Pulmonary artery endothelial cell (primary cell): ENCODE measurements around the gene OR52J3. TPM values are rescaled to one million over a fixed set of nuclear protein-coding genes. Genes with fewer than 3 reads are reported as not detected.
"Not testable (repeated sequence)": the region's sequence is repeated elsewhere in the genome, so short reads cannot be mapped to it uniquely, and the experiment has no call there.

Source experiments
- DNase-seq: peaks from one replicate; pipeline ENCODE4 v3.0.0-alpha.2; 2011; ENCODE audit warnings: low read depth, low spot score
- total RNA-seq: library from RNA; depleted of rRNA; stranded (reverse); fragments of >200 nt; gene quantifications from 2 replicates; pipeline ENCODE4 v1.2.3, GENCODE V29; 2014

Gene OR52J3
- total RNA-seq = not detected in 2 replicates

DNA sequence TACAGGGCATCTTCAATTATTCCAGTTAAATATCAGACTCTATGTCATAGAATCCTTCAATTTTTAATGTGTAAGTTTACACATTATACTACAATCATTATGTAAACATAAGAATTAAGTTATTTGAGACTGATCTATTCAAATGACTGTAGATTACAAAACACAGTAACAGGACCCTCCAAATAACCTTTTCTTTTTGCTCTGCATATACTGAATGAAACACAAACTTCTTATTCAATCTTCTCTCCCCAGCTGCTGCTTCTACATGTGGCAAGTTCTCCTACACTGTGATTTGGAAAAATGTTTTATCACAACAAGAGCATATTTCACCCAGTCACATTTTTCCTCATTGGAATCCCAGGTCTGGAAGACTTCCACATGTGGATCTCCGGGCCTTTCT is at the start of gene OR52J3:
Gene OR52J3 (plus strand): TSS at position 301 of the 400 bp plus-strand sequence. CDS start 0 bp downstream, at position 301.
- no peak for DNase-seq

DNA sequence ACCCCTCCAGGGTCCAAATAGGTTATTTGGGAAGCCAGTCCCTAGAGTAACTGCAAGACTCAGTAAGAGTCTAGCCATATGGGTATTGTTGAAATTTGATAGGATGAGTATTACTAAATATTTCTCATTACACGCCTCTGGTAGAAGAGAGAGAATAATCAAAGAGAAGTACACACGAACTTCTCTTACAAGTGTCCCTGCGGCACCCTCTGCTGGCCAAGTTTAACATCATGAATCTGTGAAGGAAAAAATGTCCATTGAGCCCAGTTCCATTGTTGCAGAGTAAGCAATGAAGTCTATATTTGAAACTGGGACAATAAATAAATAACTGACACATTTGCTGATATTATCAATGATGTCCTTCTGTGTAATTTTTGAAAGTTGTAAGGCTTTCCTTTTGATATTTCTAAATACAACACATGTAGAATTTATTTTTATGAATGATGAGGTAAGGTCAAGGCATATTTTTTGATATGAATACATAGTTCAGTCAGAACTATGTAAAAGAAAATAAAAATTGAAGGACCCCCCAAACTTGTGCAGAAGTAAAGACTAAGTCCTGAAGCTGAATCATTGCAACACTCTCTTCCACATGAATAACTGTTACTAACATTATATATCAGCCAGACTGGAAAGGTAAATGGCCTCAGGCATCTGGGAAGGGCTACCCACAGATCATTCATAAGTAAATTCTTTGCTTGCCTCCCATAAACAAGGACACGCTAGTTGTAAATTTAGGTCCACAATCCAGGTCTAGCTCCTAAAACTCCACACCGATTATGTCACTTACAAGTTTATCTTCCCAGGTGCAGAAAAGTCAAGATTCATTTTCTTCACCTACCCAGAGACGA is 41.7 kb upstream of the OR52J3 start:
- DNase-seq = no peak

DNA sequence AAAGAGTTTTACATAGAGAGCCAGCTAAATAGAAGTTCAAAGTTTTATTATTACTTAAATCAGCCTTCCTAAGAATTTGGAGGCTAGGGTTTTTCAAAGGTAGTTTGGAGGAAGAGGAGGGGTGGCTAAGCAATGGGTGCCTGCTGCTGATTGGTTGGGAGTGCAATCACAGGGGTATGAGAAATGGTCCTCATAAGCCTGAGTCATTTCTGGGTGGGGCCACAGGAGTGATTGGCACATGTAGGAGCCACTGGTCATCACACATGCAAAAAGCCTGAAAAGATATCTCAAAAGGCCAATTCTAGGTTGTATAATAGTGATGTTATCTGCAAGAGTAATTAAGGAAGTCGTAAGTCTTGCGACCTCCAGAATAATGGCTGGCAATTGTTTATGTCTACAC is 38.8 kb upstream of the OR52J3 start:
- no peak for DNase-seq

DNA sequence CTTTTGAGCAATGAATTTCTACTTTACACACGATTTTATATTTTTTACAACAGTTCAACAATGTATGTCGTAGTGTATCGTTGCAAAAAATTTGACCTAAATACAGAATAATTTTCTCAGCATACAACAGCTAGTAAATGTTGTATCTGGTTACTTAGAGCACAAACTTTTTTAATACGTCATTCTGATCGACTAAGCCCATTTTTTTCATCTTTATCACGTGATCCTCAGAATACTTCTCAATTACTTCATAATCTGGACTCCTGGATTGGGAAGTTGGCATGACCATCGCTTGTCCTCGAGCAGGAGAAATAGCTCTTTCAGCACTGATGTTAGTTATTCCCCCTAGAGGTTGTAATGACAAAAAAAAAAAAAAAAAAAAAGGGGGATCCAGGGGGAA is 35.1 kb upstream of the OR52J3 start:
- no peak for DNase-seq

DNA sequence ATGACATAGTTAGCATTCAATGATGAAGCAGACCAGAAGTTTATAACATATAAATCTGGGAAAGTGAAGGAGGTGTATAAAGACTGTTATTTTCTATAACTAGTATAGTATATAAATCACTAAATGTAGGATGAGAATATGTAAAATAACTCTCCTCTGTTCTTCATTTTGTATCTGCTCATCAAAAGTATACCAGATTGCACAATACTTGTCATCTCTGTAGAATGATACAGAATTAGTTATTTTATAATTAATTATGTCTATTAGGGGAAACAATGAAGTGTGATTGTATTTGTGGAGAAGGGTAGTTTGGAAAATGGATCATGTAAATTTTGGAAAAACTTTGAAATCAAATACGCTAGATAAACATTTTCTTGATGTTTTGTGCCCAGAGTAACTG is 33.3 kb upstream of the OR52J3 start:
- DNase-seq = no peak

DNA sequence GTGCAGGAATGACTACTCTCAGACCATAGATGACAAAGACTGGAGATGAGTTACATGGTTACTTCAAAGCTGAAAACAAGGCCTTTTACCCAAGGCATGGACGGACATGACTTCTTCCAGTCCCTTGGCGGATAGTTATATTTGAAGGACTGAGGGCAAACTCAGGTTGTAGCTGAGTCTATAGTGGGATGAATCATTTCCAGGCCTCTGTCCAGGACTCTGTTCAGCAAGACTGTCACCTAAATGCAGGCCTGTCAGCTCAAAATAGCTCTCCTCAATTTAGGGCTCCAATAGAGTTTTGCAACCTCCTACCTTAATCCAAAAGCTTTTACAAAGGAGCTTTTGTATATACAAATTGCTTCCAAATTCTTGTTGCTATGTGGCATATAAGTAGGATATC is 24.3 kb upstream of the OR52J3 start:
- DNase-seq = no peak

DNA sequence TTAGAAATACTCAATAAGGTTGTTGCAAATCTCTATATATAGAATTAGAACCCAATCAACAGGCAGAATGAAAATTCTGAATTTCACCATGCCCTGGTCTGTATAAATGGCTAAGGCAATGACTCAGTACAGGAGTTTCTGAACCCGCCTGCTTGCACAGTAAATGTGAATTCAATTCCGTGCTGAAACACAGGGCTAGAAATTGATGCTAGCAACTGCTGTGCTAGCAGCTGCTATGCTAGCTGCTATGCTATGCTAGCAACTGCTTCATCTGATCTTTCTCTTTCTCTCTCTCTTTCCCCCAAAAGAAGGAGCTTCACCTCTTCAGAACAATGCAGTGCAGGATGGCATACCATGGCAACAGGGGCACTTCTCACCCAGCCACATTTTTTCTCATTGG is 9.7 kb upstream of the OR52J3 start:
- no peak for DNase-seq

DNA sequence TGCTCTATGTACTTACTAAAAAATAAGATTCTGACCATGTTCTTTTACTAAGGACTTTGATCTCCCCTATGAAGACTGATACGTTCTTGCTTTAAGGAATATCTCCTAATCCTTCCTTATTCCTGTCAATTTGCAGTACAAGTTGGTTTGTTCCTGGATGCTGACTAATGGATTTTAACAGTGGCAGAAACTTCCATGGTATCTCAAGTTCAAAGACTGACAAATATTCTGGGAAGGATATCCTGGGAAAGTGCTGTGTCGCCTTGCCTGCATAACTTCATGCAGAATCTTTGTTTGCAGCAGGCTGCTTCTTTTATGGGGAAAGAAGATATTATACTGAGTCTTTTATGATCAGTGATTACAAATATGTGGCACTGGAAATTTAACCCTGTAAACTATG is 8.4 kb upstream of the OR52J3 start:
- no peak for DNase-seq

DNA sequence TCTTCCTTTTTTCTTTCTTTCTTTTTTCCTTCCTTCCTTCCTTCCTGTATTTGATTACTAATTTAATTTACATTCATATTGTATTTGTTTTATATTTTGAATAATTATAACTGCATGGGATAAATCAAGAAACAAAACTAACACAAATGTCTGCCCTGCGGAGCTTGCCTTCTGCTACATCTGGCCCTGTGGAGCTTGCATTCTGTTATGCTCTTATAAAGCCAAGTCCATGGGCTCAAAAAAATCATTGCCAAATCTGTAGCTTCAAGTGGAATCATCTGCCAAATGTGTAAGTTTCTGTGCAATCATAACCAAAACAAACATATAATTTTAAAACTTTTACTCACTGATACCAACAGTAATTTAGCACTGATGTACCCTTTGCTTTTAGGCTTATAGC is 8.0 kb upstream of the OR52J3 start:
- no peak for DNase-seq

DNA sequence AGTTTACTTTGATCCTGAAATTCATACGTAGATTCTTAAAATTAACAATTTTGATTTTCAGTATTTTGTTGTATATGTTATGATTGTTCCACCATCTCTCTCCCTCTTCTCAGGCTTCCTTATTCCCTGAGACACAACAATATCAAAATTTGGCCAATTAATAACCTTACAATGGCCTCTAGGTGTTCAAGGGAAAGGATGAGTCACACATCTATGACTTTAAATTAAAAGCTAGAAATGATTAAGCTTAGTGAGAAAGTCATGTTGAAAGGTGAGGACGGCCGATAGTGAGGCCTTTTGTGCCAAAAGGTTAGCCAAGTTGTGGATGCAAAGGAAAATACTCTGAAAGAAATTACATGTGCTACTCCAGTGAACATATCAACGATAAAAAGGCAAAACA is 5.5 kb upstream of the OR52J3 start:
- DNase-seq = no peak

DNA sequence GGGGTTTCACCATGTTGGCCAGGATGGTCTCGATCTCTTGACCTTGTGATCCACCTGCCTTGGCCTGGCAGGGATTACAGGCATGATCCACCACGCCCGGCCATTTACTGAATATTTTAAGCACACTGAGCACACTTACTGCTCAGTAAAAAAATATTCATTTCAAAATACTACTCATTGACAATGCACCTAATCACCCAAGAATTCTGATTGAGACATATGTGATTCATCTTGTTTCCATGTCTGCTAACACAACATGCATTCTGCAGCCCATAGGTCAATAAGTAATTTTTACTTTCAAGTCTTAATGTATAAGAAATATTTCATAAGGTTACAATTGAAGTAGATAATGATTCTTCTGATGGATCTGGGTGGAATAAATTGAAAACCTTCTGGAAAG is 4.2 kb upstream of the OR52J3 start:
- DNase-seq = no peak

DNA sequence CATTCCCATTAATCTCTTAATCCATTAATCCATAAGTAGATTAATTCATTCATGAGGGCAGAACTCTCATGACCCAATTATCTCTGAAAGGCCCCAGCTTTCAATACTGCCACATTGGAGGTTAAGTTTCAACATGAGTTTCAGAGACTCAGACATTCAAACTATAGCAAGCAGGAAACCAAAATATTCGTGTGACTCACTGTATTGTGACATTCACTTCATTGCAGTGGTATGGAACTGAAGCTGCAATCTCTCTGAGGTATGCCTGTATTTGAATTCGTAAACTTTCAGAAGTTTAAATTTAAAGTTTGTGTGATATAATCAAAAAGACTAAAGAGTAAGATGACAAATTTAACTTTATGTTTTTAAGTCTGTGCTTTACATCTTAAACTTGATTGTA is 2.9 kb upstream of the OR52J3 start:
- no peak for DNase-seq

DNA sequence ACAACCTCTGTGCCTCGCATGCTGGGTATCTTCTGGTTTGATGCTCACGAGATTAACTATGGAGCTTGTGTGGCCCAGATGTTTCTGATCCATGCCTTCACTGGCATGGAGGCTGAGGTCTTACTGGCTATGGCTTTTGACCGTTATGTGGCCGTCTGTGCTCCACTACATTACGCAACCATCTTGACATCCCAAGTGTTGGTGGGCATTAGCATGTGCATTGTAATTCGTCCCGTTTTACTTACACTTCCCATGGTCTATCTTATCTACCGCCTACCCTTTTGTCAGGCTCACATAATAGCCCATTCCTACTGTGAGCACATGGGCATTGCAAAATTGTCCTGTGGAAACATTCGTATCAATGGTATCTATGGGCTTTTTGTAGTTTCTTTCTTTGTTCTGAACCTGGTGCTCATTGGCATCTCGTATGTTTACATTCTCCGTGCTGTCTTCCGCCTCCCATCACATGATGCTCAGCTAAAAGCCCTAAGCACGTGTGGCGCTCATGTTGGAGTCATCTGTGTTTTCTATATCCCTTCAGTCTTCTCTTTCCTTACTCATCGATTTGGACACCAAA is 516 bp downstream of the OR52J3 start:
- DNase-seq = no peak

DNA sequence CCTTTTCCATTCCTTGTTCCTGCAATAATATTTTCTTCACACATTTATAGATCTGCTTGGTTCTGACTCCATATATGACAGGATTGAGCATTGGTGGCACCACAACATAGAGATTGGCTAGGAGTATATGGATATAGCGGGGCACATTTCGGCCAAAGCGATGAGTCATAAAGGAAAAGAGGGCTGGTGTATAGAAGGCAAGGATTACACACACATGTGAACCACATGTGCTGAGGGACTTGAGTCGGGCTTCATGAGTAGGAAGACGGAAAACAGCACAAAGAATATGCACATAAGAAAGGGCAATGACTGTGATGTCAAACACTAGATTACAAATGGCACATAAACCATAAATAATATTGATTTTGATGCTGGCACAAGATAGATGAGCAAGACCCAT is 12.4 kb downstream of the OR52J3 start:
- DNase-seq = not testable (repeated sequence)

DNA sequence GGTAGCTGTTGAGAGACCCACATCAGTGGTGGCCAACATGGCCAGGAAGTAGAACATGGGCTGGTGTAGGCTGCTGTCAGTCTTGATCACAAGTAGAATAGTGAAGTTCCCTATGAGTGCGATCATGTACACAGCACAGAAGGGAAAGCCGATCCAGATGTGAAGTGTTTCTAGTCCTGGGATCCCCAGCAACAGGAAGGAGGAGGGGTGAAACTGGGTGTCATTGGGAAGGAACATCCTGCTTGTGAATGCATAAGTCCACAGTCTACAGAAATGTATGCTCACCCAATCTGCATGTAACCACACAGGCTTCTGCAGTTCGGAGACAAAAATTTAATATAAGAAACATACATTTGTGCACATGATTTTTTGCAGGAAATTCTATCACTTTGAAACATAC is 13.1 kb downstream of the OR52J3 start, which contains the start of gene OR52E2:
Gene OR52E2 (minus strand): TSS at position 237 of the 400 bp plus-strand sequence. CDS start 0 bp downstream, at position 237.
- no peak for DNase-seq

DNA sequence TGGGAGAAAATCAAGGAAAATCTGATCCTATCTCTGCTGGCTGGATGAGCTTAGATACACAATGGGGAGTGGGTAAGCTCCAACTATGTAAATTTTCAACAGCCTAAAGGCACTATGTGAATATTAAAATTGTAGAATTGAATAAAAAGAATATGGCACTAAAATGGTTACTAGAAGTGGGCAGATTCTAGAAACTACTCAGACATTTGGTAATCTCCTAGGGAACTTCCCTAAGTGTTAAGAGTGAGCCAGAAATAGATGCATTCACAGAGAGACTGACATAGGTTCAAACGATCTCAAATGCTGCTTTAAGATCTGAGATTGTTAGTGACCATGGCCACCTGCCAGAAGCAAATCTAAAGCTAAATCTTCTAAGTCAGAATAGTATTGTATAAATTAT is 18.7 kb downstream of the OR52J3 start:
- DNase-seq = no peak

DNA sequence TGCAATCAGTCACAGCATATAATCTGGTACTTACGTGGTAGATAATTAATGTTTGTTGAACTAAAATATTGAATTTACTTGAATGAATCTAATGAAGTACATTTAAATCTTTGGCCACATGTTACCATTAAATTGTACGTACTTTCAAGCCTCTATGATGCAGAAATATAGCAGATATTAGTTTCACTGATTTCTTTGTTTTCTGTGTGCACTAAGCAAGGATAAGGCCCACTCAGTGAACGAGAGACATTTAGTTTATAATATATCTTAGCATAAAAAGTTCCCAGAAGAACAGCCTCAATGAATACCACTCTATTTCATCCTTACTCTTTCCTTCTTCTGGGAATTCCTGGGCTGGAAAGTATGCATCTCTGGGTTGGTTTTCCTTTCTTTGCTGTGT is 22.9 kb downstream of the OR52J3 start, which contains the start of gene OR52E1:
Gene OR52E1 (plus strand): TSS at position 301 of the 400 bp plus-strand sequence.
- DNase-seq = no peak

DNA sequence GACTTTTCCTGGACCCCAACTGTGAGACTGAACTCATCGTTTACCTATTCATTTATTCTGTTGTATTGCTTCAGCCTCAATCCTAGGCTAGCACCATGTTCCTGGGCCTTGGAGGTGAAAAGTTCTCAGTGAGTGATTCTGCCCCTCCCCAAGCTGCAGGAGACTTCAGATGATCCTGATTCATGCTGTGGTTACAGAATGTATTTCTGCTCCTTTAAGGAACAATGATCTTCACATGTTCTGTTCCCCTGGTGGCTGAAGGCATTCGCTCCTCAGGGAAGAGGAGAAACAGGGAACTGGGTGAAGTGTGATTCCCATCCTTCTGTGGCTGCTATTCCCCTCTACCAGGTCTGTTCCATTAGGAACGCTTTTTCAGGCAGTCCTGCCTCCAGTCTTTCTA is 25.5 kb downstream of the OR52J3 start:
- no peak for DNase-seq

DNA sequence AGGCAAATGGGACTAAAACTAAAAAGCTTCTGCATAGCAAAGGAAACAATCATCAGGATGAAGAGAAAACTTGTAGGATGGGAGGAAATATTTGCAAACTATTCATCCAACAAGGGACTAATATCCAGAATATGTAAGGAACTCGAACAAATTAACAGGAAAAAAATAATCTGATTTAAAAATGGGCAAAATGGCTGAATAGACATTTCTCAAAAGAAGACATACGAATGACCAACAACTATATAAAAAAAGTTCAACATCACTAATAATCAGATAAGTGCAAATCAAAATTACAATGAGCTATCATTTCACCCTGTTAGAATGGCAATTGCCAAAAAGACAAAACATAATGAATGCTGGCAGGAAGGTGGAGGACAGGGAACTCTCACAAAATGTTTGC is 35.1 kb downstream of the OR52J3 start:
- no peak for DNase-seq

DNA sequence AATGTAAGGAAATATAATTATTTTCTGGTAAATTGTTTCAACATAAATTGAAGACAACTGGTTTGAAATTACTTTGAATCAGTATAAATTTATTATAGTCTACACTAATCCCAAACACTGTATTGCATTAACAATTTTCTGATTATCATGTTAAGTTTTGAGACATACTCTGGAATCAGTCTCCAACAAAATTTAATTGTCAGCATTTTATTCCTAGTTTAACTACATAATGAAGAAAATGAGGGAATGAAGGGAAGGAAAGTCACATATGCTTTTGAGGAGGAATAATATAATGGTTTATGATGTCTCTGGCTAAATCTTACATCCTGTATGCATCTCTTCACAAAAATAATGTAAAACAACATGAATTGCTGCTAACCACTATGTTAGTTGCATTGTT is 37.3 kb downstream of the OR52J3 start:
- DNase-seq = no peak

DNA sequence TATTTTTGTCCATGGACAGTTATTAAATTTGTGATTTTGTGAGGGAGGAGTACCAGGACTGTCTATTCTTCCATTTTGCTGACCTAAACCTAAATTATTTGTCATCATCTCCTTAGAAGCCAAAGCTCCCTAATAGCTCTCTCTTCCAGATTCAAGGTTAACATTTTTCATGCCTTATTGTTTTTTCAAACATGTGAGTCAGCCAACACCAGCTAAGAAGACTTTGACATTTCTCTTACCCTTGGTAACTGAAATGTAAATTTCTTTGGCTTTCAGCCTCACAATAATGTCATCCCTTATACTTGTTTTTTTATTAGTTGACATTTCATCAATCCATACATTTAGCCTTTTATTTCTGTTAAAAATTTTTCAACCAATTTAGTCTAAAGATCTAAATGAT is 42.2 kb downstream of the OR52J3 start:
- DNase-seq = no peak

DNA sequence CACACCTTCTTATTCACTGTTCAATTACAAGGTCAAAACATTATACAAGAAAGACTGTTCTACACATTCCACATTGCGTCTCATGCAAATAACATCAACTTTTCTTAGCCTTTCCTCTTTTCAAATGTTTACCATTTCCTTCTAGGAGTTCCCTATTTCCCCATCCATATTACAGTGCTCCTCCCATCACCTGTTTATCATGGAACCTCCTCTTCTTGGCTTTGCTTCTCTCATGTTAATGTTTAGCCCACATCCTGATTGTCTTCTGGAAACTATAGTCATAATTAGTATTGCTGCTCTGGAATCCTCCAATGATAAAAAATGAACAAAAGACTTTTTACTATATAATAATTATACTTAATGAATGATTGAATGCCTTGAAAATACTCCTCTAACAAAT is 44.3 kb downstream of the OR52J3 start:
- DNase-seq = no peak
